Motor neuron (in vitro differentiated cells): ENCODE measurements around the gene ZCCHC7. TPM values are rescaled to one million over a fixed set of nuclear protein-coding genes. Genes with fewer than 3 reads are reported as not detected.

ENCODE experiments used
- ATAC-seq, 8 experiments: fragments of 200-7000 bp; cut with Tn5 transposase; replicated peaks in 6 of 8; 2 replicates each; pipeline ENCODE4 v1.8.0; 2021; ENCODE audit warnings: mild to moderate bottlenecking in 8 of 8, moderate library complexity in 8 of 8
- H3K27ac ChIP-seq, 2 donors: fragments of 250-450 bp; sonication (Bioruptor Pico); 2 replicates each; pipeline ENCODE4 v1.9.0; 2021; ENCODE audit warnings: antibody characterized with exemption in 2 of 2, mild to moderate bottlenecking in 2 of 2, moderate library complexity in 1 of 2
- H3K4me1 ChIP-seq, 2 donors: fragments of 250-450 bp; sonication (Bioruptor Pico); replicated peaks in 1 of 2; 2 replicates each; pipeline ENCODE4 v1.6.1; 2021; ENCODE audit warnings: antibody characterized with exemption in 2 of 2, mild to moderate bottlenecking in 2 of 2, moderate library complexity in 1 of 2
- H3K4me3 ChIP-seq, 5 donors: fragments of 250-450 bp; sonication (Bioruptor Pico); 2 replicates each; pipeline ENCODE4 v1.9.0; 2021; ENCODE audit warnings: antibody characterized with exemption in 5 of 5, mild to moderate bottlenecking in 5 of 5, moderate library complexity in 4 of 5
- WGBS, 10 experiments: fragments of 450-650 bp; shearing (Covaris generic); methylation state at CpG; one replicate each; pipeline ENCODE4 v1.0.0; 2022; 5-methylcytosine and 5-hydroxymethylcytosine counted together
- in situ Hi-C, 9 experiments: fragments of 400-800 bp; cut with MboI; loops; one replicate each; pipeline ENCODE4 v1.15.0; 2021; ENCODE audit warnings: low sequenced_read_pairs in 9 of 9, low pct_unique_long_range_greater_than_20kb in 2 of 9; ENCODE audit not compliant: unreplicated experiment in 9 of 9
- total RNA-seq, 8 experiments: library from RNA; unstranded; fragments of 300-600 nt; gene quantifications; 2 replicates each; pipeline versions ENCODE4 v1.2.3 to v1.2.4, GENCODE V29; 2022

Gene ZCCHC7
- total RNA-seq, 8 experiments from 2014 or later: 17.2 to 48.3 (median 25.3) TPM

GRCh38 chr9:37350486-37351190 lies 230.3 kb downstream of the ZCCHC7 start:
- no peak for ATAC-seq
- H3K27ac ChIP-seq: no peak overlapping the region
- in situ Hi-C loops: no loop called here

GRCh38 chr9:37353791-37354190 lies 233.4 kb downstream of the ZCCHC7 start:
- no peak overlapping the region for H3K4me3 ChIP-seq
- ATAC-seq: no peak
- in situ Hi-C loops: no loop called here
- 83 to 100% (median 92%) methylated on average over 1 to 2 of the region's 2 CpGs; no CpG with 5 or more reads in 3 of the 10 experiments for WGBS, 10 experiments
- H3K27ac ChIP-seq: no peak overlapping the region
- H3K4me1 ChIP-seq: no peaks in the 10 kb centered on the region

More at GRCh38 chr9:37350486-37351190, 230.3 kb downstream of the ZCCHC7 start:
- H3K4me3 ChIP-seq: no peak overlapping the region
- H3K4me1 ChIP-seq: no peaks in the 10 kb centered on the region
- WGBS, 10 experiments: 80 to 95% (median 88%) methylated on average over 1 to 2 of the region's 2 CpGs; no CpG with 5 or more reads in 4 of the 10 experiments

DNA sequence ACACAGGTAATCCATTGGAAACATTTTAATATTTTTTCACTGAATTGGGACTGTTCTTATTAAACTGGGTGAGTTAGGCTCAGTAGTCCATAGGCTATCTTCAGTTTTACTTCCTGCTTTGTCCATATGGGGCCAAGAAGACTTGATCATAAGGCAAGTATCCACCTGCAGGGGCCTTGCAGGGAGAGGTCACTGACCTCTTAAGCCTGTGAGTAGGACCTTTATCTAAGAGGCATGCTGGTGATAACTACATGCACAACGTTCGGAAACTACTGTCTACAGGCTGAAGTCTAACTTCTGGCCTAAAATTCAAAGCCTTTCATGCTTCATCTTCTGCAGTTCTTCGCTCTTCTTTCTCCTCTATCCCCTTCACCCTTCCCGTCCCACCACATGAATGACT lies 242.1 kb downstream of the ZCCHC7 start:
- no peaks in the 10 kb centered on the region for H3K4me1 ChIP-seq
- 73 to 100% (median 100%) methylated on average over 2 to 4 of the region's 4 CpGs for WGBS, 10 experiments

GRCh38 chr9:37363124-37363523 lies 242.8 kb downstream of the ZCCHC7 start:
- H3K4me3 ChIP-seq: no peak overlapping the region
- 69 to 100% (median 83%) methylated on average over 1 to 4 of the region's 4 CpGs; no CpG with 5 or more reads in 2 of the 10 experiments for WGBS, 10 experiments
- in situ Hi-C loops: no loop called here
- ATAC-seq: peak in 2 of 8 experiments; percentile 18 to 38
- H3K27ac ChIP-seq: no peak overlapping the region
- H3K4me1 ChIP-seq: no peaks in the 10 kb centered on the region

More for the DNA sequence above, 242.1 kb downstream of the ZCCHC7 start:
- no peak overlapping the region for H3K27ac ChIP-seq
- no peak for ATAC-seq
- in situ Hi-C loops: no loop called here
- H3K4me3 ChIP-seq: no peak overlapping the region

DNA sequence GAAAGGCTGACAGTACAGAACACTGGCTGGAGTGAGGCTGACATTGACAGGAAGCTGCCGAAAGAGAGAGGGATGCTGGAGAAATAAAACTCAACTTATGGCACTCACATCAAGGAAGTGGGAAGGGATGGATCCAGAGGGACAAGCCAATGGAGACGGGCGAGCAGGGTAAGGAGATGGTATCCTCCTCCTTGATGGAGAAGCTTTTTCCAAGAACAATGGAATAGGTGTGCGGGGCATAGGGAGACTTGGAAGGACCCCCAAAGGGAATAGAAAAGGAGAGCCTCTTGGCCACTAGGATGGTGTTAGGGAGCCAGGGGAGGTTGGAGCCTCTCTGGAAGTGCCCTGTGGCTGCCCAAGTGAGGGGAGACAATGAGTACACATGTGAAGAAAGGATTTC lies 243.8 kb downstream of the ZCCHC7 start:
- in situ Hi-C loops: no loop called here
- Histone ChIP-seq H3K4me1 (no peaks in the 10 kb centered on the region), H3K4me3 (no peak overlapping the region), H3K27ac (no peak overlapping the region)
- 80 to 100% (median 81%) methylated on average over 1 to 4 of the region's 4 CpGs; no CpG with 5 or more reads in 3 of the 10 experiments for WGBS, 10 experiments
- ATAC-seq: no peak

GRCh38 chr9:37364751-37365360 lies 244.5 kb downstream of the ZCCHC7 start:
- ATAC-seq: peak in 2 of 8 experiments; percentile 29 to 33
- in situ Hi-C loops: no loop called here
- Histone ChIP-seq H3K4me1 (no peaks in the 10 kb centered on the region), H3K27ac (no peak overlapping the region), H3K4me3 (no peak overlapping the region)
- 80 to 89% (median 83%) methylated on average over 1 to 3 of the region's 4 CpGs; no CpG with 5 or more reads in 7 of the 10 experiments for WGBS, 10 experiments

DNA sequence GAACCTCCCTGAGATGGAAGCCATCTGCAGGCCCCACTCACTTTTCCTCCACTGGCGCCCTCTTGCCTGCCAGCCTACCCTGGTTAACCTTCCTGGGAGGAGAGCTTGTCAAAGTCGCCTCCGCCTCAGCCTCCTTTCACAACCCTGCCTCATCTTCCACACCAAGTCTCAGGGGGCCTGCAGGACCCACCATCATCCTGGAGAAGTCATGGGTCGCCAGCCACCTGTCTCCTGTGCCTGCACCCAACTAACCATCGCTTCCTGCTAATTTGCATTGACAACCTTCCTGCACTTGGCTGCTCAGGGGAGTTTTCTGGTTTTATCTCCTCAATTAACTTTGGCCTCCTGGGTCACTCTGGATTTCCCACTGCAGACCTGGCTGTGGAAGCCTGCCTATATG lies 249.3 kb downstream of the ZCCHC7 start:
- Histone ChIP-seq H3K4me1 (no peaks in the 10 kb centered on the region), H3K4me3 (no peak overlapping the region), H3K27ac (no peak overlapping the region)
- WGBS, 10 experiments: 33 to 100% (median 87%) methylated on average over 1 to 3 of the region's 5 CpGs; no CpG with 5 or more reads in 5 of the 10 experiments
- in situ Hi-C loops: no loop called here
- no peak for ATAC-seq

GRCh38 chr9:37370282-37370681 lies 249.9 kb downstream of the ZCCHC7 start:
- WGBS, 10 experiments: 84 to 100% (median 100%) methylated on average over 1 to 5 of the region's 6 CpGs; no CpG with 5 or more reads in 4 of the 10 experiments
- no peak for ATAC-seq
- Histone ChIP-seq H3K27ac (no peak overlapping the region), H3K4me3 (no peak overlapping the region), H3K4me1 (no peaks in the 10 kb centered on the region)
- in situ Hi-C loops: no loop called here

DNA sequence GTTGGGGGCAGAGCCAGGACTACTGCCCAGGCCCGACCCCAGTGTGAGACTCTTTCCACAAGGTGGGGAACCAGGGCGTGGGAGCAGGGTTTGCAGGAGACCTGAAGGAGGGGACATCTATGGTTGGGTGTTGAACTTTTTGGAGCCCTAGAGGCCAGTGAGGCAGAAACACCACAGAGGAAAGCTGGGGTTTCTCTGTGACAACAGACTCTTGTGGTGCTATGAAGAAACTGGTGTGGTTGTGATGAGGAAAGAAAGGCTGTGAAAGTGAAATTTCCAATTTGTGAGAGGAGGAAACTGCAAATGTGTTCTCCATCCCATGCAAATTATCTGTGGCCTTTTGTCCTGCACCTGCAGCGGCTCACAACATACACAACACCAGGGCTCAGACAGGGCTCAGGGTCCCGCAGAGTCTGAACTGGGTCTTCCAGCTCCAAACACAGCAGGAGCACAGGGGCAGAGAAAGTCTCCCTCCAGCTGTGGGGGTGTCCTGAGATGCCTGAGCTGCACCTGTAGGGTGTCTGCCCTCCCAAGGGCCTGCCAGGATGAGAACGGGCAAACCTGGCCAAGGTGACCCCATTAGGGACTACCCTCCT lies 250.7 kb downstream of the ZCCHC7 start:
- WGBS, 10 experiments: 20 to 86% (median 70%) methylated on average over 1 to 3 of the region's 5 CpGs; no CpG with 5 or more reads in 2 of the 10 experiments
- ATAC-seq: no peak
- Histone ChIP-seq H3K4me3 (no peak overlapping the region), H3K4me1 (no peaks in the 10 kb centered on the region), H3K27ac (no peak overlapping the region)
- in situ Hi-C loops: no loop called here

GRCh38 chr9:37371565-37372464 lies 251.4 kb downstream of the ZCCHC7 start:
- Histone ChIP-seq H3K27ac (no peak overlapping the region), H3K4me1 (no peaks in the 10 kb centered on the region), H3K4me3 (no peak overlapping the region)
- in situ Hi-C loops: no loop called here
- ATAC-seq: peak in 1 of 8 experiments; percentile 30
- WGBS, 10 experiments: 0 to 100% (median 82%) methylated on average over 1 to 9 of the region's 20 CpGs; no CpG with 5 or more reads in 2 of the 10 experiments

DNA sequence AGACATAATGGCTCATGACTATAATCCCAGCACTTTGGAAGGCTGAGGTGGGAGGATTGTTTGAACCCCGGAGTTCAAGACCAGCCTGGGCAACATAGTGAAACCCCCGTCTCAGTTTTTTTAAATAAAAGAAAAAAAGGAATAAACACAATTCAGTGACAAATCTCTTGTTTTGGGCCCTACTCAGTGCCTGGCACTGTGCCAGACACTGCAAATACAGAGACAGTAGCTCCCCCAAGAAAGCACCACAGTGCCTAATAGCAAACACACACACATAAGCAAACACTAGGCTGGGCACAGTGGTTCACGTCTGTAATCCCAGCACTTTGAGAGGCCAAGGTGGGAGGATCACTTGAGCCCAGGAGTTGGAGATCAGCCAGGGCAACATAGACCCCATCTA lies 252.5 kb downstream of the ZCCHC7 start:
- 50 to 100% (median 100%) methylated on average over 1 to 3 of the region's 3 CpGs; no CpG with 5 or more reads in 2 of the 10 experiments for WGBS, 10 experiments
- Histone ChIP-seq H3K27ac (no peak overlapping the region), H3K4me1 (no peaks in the 10 kb centered on the region), H3K4me3 (no peak overlapping the region)
- in situ Hi-C loops: no loop called here
- ATAC-seq: no peak

DNA sequence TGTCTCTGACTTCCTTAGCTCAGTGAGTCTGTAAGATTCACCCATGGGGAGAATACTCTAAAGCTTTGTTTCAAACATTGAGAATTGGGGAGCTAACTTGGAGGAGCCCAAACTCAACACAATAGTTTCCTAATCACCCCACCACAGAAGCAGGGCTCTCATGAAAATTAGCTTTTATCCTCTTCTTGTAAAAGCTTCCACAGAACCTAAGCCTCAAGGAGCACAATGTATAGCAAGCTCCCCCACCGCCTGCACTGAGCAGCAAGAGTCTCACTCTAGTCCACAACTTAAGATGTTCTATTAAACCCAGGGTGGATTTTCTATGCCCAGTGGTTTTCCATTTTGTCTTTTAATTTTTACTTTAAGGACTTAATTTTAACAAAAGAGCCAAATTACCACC lies 253.2 kb downstream of the ZCCHC7 start:
- in situ Hi-C loops: no loop called here
- ATAC-seq: no peak

More for the DNA sequence above, 253.2 kb downstream of the ZCCHC7 start:
- Histone ChIP-seq H3K27ac (no peak overlapping the region), H3K4me1 (no peaks in the 10 kb centered on the region), H3K4me3 (no peak overlapping the region)
- 43 to 100% (median 84%) methylated on average over 1 of the region's 1 CpG; no CpG with 5 or more reads in 2 of the 10 experiments for WGBS, 10 experiments
